Choroid plexus epithelial cell (primary cell): ENCODE data around the gene TMEM92.

Source experiments
- DNase-seq: peaks from one replicate; pipeline ENCODE4 v3.0.0-alpha.2; 2010; ENCODE audit warnings: low read depth
- H3K4me3 ChIP-seq: 2 replicates; pipeline ENCODE4 v1.5.1; 2011; ENCODE audit warnings: low read depth, mild to moderate bottlenecking, control low read depth, low read length, moderate library complexity
- CTCF ChIP-seq: conservative IDR thresholded peaks from 2 replicates; pipeline ENCODE4 v1.5.1; 2011; ENCODE audit warnings: low read depth, mild to moderate bottlenecking, control low read depth, inconsistent platforms, low read length, moderate library complexity

TMEM92 gene

DNA sequence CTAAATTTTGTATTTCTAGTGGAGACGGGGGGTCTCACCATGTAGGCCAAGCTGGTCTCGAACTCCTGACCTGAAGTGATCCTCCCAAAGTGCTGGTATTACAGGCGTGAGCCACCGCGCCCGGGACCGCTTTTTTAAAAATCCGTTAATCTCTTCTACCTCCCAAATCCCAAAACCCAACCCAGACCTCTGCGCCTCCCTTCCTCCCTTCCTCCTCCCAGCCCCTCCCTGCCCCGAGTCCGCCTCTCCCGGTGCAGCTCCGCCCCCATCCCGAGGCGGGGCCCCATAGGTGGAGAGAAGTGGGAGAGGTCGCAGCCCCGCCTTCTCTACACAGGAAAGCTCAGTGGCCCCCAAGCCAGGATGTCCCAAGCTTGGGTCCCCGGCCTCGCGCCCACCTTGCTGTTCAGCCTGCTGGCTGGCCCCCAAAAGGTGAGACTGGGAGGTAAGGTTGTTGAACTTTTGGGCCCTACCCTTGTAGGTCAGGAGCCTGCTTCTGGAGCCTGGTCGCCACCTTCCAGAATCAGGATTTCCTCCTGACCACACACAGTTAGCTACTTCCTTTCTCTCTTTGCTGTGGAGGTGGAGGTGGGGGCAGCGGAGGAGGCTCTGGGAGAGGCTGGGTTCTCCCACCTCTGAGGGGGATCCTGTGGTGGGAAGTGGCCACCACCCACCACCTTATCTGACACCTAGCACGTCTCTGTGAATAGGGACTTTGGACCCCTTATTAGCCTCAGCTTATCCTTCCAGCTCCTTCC, at the start of gene TMEM92:
TSS of gene TMEM92 (plus strand) at position 325 of the 755 bp plus-strand sequence. CDS start at position 361, 36 bp downstream.
- no peak for DNase-seq
- peak within 1 kb of the TSS; percentile 64 for H3K4me3 ChIP-seq
- no peak for TF ChIP-seq CTCF

GRCh38 chr17:50225701-50226240, 48.5 kb upstream of the TMEM92 start:
- no peak overlapping the region for H3K4me3 ChIP-seq
- no peak for DNase-seq
- TF ChIP-seq CTCF = no peak

- no peak overlapping the region for H3K4me3 ChIP-seq
- DNase-seq = no peak
- no peak for TF ChIP-seq CTCF
Observed at GRCh38 chr17:50234581-50234980, 39.7 kb upstream of the TMEM92 start.

DNA sequence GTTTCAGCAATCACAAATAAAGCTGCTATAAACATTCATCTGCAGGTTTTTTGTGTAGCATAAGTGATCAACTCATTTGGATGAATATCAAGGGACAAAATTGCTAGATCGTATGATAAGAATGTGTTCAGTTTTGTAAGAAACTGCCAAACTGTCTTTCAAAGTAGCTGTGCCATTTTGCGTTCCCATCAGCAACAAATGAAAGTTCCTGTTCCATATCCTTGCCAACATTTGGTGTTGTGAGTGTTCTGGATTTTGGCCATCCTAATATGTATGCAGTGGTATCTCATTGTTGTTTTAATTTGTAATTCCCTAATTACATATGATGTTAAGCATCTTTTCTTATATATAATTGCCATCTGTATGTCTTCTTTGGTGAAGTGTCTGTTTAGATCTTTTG, 36.4 kb upstream of the TMEM92 start:
- no peak for DNase-seq
- no peak for TF ChIP-seq CTCF
- H3K4me3 ChIP-seq = no peak overlapping the region

DNA sequence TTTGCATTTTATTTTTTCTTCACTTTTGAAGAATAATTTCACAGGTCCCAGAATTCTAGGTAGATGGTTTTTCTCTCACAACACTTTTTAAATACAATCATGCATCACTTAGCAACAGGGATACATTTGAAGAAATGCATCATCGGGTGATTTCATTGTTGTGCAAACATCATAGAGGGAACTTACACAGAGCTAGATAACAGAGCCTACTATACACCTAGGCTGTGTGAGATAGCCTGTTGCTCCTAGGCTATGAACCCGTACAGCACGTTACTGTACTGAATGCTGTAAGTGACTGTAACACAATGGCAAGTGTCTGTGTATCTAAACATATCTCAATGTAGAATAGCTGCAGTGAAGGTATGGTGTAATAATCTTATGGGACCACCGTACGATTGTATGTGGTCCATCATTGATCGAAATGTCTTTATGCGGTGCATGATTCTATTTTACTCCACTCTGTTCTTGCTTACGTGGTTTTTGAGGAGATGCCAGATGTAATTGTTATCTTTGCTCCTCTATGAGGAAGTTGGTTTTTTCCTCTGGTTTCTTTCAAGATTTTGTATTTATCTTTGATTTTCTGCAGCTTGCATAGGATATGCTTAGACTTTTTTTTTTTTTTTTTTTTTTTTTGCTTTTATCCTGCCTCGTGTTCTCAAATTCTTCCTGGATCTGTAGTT, 35.5 kb upstream of the TMEM92 start:
- TF ChIP-seq CTCF = no peak
- no peak overlapping the region for H3K4me3 ChIP-seq
- no peak for DNase-seq

DNA sequence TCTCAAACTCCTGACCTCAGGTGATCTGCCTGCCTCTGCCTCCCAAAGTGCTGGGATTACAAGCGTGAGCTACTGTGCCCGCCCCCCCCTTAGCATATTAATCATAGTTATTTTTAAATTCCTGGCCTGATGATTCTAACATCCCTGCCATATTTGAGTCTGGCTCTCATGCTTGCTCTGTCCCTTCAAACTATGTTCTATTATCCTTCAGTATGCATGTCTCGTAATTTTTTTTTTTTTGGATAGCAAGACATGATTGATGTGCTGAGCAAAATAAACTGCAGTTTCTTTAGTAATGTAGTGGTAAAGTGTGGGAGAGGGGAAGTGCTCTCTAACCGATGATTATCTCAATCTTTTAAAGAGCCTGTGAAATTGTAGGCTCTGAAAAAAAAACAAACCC, 34.3 kb upstream of the TMEM92 start:
- no peak for DNase-seq
- no peak for TF ChIP-seq CTCF
- H3K4me3 ChIP-seq = no peak overlapping the region
